HK-2 (cell line): ENCODE results near the gene ZBTB12.
"Not testable (repeated sequence)": the region's sequence is repeated elsewhere in the genome, so short reads cannot be mapped to it uniquely, and the experiment has no call there.

Experiments
- DNase-seq: peaks from one replicate; pipeline ENCODE4 v3.0.0-alpha.2; 2018; ENCODE audit not compliant: unreplicated experiment

Gene ZBTB12, protein sequence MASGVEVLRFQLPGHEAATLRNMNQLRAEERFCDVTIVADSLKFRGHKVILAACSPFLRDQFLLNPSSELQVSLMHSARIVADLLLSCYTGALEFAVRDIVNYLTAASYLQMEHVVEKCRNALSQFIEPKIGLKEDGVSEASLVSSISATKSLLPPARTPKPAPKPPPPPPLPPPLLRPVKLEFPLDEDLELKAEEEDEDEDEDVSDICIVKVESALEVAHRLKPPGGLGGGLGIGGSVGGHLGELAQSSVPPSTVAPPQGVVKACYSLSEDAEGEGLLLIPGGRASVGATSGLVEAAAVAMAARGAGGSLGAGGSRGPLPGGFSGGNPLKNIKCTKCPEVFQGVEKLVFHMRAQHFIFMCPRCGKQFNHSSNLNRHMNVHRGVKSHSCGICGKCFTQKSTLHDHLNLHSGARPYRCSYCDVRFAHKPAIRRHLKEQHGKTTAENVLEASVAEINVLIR

DNA sequence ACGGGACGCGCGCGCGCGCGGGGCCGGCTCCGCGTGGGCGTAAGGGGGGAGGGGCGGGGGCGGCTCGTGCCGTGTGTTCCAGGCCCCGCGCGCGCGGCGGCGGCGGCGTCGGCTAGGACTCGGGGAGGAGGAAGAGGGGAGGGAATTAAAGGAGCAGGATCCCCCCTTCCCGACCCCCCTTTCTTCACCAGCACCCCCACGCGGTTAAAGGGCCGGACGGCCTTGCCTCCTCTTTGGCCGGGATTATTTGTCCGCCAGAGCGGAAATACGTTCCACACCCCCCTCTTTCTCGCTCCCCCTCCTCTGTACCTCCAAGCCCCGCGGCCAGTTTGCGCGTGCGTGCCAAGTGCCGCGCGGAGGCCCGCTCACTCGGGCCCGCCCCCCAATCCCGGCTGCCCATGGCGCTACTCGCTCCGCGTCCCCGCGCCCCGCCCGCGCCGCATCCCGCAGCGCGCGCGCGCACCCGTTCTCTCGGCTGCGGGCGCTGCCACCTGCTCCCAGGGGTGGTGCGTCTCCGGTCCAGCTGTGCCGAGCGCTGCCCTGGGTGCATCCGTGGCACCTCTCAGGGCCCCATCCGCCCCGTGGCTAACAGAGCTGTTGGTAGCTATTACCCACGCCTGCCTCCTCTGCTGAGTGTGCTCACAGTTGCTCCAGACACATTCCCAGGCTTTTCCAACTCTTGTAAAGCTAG, at the start of gene ZBTB12:
ZBTB12 (minus strand) TSS at position 134 of the 691 bp plus-strand sequence. CDS start 781 bp downstream, outside the sequence.
- peak; percentile 86 for DNase-seq

DNA sequence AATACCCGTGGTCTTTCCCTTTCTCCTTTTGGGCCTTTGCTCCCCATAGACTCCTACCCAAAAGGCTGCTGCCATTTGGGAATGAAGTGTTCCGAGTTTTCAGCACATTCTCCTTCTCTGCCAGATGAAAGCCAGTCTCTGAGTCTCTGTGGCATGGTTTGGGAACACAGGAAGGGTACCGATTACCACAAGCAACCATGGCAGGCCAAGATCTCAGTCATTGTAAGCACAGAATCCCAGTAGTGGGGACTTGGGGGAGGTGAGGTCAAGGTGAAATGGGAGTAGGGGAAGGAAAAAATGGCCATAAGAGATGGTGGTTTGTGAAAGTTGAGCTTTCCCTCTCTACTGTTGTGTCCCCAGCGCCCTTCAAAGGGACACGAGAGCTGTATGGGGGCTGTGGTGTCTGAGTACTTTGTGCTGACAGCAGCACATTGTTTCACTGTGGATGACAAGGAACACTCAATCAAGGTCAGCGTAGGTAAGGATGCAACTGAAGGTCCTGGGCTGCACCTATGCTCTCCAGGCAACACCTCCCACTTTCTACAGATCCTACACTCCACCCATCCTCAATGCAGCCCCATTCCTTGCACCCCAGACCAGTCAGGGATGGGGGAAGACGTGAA, 48.2 kb upstream of the ZBTB12 start:
- no peak for DNase-seq

DNA sequence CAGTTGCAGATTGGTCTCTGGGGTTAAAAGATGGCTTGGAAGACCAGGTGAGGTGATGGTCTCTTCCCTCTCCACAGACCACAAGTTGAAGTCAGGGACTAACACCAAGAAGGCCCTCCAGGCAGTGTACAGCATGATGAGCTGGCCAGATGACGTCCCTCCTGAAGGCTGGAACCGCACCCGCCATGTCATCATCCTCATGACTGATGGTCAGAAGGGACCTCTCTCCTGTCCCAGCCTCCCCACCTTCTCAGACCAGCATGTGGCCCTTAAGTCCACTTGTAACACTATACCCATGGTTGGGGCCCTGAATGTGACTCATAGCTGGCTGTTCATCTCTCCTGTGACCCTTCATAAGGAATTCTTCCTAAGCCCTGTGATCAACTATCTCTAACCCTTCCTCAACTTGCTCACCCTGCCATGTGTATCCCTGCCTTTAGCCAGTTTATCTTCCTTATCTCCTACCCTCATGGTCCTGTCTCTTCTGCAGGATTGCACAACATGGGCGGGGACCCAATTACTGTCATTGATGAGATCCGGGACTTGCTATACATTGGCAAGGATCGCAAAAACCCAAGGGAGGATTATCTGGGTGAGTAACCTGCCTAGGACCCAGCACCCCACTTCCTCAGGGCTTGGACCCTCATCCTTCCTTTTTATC, 47.0 kb upstream of the ZBTB12 start:
- peak; percentile 76 for DNase-seq

DNA sequence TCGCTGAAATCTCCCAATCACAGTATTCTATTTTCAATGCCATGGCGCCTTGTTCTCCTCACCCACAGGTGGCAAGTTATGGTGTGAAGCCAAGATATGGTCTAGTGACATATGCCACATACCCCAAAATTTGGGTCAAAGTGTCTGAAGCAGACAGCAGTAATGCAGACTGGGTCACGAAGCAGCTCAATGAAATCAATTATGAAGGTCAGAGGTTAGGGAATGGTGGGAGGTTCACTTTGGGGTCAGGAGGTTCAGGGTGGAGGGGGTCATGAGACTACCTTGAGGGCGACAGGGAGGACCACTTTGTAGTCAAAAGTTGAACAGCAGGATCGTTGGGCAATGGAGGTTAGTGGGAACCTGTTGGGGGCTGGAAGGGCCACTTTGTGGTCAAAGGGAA, 46.4 kb upstream of the ZBTB12 start:
- no peak for DNase-seq

DNA sequence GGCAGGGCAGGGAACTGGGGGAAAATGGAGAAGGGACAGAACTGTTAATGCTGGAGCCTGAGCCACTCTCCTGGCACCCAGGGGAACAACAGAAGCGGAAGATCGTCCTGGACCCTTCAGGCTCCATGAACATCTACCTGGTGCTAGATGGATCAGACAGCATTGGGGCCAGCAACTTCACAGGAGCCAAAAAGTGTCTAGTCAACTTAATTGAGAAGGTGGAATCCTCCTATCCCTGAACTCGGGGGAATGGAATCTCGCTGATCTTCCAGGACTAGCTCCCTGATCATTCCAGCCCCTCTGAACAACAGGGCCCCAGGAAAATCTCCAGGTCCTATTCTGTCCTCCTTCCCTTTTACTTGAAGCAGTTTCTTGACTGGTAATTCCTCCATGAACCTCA, 46.0 kb upstream of the ZBTB12 start:
- no peak for DNase-seq

DNA sequence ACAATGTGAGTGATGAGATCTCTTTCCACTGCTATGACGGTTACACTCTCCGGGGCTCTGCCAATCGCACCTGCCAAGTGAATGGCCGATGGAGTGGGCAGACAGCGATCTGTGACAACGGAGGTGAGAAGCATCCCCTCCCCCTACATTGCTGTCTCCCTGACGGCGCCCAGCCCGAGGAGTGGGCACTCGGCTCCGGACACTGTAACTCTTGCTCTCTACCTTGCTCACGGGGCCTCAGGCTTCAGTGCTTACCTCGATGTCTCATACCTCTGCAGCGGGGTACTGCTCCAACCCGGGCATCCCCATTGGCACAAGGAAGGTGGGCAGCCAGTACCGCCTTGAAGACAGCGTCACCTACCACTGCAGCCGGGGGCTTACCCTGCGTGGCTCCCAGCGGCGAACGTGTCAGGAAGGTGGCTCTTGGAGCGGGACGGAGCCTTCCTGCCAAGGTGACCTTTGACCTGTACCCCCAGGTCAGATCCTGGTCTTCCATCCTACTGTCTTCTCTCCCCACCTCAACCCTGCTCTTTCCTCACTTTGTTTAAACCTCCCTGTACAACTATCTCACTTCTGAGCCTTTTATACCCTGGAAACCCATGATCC, 45.3 kb upstream of the ZBTB12 start:
- DNase-seq = no peak

DNA sequence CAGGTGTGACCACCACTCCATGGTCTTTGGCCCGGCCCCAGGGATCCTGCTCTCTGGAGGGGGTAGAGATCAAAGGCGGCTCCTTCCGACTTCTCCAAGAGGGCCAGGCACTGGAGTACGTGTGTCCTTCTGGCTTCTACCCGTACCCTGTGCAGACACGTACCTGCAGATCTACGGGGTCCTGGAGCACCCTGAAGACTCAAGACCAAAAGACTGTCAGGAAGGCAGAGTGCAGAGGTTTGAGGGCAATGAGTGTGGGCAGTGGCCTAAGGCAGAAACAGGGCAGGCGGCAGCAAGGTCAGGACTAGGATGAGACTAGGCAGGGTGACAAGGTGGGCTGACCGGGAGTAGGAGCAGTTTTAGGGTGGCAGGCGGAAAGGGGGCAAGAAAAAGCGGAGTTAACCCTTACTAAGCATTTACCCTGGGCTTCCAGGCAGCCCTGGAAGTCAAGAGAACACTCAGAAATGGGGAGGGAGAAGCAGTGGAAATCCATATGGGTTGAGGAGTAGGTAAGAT, 44.5 kb upstream of the ZBTB12 start:
- no peak for DNase-seq

DNA sequence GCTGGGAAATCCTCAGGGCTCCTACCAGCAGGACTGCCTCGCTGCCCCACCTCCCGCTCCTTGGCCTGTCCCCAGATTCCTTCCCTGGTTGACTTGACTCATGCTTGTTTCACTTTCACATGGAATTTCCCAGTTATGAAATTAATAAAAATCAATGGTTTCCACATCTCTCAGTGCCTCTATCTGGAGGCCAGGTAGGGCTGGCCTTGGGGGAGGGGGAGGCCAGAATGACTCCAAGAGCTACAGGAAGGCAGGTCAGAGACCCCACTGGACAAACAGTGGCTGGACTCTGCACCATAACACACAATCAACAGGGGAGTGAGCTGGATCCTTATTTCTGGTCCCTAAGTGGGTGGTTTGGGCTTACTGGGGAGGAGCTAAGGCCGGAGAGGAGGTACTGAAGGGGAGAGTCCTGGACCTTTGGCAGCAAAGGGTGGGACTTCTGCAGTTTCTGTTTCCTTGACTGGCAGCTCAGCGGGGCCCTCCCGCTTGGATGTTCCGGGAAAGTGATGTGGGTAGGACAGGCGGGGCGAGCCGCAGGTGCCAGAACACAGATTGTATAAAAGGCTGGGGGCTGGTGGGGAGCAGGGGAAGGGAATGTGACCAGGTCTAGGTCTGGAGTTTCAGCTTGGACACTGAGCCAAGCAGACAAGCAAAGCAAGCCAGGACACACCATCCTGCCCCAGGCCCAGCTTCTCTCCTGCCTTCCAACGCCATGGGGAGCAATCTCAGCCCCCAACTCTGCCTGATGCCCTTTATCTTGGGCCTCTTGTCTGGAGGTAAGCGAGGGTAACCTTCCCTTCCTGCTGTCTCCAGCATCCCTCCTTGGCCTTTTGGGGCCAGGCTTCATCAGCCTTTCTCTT, 43.9 kb upstream of the ZBTB12 start, which contains the start of gene CFB:
CFB (plus strand) TSS at position 589 of the 863 bp plus-strand sequence; CDS start at position 716, 127 bp downstream.
- peak; percentile 41 for DNase-seq

DNA sequence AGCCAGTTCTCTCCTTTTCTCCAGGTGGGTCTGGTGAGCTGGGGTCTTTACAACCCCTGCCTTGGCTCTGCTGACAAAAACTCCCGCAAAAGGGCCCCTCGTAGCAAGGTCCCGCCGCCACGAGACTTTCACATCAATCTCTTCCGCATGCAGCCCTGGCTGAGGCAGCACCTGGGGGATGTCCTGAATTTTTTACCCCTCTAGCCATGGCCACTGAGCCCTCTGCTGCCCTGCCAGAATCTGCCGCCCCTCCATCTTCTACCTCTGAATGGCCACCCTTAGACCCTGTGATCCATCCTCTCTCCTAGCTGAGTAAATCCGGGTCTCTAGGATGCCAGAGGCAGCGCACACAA, 43.2 kb upstream of the ZBTB12 start:
- no peak for DNase-seq

DNA sequence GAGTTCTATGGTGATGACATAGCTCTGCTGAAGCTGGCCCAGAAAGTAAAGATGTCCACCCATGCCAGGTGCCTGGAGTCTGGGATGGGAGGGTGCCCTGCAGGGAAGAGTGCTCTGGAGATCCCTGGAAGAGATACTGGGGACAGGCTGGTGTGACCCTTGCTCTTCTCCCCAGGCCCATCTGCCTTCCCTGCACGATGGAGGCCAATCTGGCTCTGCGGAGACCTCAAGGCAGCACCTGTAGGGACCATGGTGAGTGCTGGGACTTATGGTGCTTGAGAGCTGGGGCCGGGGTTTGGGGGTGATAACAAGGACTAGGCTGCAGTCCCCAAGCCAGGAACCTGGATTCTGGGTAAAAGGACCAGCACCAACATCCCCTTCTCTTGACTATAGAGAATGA, 41.9 kb upstream of the ZBTB12 start:
- DNase-seq = no peak

DNA sequence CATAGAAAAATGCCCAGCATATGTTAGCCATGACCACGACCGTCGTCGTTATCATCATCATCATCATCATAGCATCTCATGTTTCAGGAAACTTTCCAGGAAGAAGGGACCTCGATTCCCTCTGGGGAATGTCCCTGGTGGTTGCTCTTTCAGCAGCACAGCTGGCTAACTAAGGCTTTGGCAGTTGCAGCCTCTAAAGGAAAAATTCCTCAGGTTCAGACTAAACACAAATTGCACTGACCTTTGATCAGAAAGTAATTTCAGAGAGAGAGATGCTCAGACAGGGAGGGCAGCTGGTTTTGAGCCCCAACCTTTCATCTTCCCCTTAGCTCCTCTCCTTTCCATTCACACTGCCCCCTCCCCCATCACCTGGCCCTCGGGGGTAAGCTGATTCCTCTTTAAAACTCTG, 38.4 kb upstream of the ZBTB12 start:
- DNase-seq = no peak

DNA sequence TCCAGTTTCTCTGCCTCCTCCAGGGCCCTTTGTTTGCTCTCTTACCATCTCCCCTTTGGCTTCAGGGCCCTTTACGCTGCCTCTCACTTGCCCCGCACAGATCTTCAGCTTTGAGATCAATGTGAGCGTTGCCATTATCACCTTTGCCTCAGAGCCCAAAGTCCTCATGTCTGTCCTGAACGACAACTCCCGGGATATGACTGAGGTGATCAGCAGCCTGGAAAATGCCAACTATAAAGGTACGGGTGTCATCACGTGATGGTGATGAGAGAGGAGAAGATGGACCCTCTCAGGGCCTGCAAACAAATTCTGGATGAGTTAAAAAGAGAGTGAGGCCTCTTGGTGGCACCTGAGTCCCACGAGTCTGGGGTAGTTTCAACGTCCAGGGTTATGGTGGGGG, 33.9 kb upstream of the ZBTB12 start:
- no peak for DNase-seq

DNA sequence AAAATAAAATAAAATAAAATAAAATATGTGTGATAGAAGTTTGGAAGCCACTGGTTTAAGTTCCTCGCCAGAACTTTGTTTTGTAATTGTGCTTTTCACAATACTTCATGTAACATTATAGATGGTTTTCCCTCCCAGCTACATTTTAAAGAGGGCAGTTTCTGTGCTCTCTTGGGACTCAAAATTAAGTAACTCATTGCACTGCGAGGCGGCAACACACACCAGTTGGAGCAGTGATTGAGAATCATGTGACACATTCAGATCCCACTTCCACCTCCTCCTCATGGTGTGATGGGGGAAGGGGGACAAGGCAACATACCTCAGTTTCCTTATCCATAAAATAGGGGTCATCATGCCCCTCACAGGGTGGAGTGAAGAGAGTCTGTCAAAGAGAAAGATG, 33.1 kb upstream of the ZBTB12 start:
- DNase-seq = no peak

DNA sequence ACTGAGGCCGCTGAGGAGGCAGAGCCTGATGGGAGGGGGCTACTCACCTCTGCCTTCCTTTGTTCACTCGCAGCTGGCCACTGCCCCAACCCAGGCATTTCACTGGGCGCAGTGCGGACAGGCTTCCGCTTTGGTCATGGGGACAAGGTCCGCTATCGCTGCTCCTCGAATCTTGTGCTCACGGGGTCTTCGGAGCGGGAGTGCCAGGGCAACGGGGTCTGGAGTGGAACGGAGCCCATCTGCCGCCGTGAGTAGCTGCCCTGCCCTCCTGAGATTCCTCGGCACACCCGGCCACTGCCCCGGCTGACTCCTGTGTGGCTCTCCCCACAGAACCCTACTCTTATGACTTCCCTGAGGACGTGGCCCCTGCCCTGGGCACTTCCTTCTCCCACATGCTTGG, 31.7 kb upstream of the ZBTB12 start:
- no peak for DNase-seq

DNA sequence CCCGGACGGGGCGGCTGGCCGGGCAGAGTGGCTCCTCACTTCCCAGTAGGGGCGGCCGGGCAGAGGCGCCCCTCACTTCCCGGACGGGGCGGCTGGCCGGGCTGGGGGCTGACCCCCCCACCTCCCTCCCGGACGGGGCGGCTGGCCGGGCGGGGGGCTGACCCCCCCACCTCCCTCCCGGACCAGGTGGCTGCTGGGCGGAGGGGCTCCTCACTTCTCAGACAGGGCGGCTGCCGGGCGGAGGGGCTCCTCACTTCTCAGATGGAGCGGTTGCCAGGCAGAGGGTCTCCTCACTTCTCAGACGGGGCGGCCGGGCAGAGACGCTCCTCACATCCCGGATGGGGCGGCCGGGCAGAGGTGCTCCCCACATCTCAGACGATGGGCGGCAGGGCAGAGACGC, 30.3 kb upstream of the ZBTB12 start:
- DNase-seq = not testable (repeated sequence)

DNA sequence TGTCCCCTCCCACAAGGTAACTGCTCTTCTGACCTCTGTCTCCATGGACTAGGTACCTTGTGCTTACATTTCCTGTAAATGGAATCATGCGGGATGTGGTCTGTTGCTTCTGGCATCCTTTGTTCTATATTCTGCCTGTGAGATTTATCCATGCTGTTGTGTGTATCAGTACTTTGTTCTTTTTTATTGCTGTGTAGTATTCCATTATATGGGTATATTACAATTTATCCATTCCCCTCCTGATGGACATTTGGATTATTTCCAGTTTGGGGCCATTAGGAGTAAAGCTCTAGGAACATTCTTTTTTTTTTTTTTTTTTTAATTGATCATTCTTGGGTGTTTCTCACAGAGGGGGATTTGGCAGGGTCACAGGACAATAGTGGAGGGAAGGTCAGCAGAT, 29.1 kb upstream of the ZBTB12 start:
- DNase-seq = no peak

DNA sequence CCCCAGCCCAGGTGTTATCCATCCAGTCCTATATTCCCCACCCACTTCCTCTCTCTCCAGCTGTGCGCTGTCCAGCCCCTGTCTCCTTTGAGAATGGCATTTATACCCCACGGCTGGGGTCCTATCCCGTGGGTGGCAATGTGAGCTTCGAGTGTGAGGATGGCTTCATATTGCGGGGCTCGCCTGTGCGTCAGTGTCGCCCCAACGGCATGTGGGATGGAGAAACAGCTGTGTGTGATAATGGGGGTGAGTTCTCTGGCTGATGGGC, 26.7 kb upstream of the ZBTB12 start:
- DNase-seq = no peak

DNA sequence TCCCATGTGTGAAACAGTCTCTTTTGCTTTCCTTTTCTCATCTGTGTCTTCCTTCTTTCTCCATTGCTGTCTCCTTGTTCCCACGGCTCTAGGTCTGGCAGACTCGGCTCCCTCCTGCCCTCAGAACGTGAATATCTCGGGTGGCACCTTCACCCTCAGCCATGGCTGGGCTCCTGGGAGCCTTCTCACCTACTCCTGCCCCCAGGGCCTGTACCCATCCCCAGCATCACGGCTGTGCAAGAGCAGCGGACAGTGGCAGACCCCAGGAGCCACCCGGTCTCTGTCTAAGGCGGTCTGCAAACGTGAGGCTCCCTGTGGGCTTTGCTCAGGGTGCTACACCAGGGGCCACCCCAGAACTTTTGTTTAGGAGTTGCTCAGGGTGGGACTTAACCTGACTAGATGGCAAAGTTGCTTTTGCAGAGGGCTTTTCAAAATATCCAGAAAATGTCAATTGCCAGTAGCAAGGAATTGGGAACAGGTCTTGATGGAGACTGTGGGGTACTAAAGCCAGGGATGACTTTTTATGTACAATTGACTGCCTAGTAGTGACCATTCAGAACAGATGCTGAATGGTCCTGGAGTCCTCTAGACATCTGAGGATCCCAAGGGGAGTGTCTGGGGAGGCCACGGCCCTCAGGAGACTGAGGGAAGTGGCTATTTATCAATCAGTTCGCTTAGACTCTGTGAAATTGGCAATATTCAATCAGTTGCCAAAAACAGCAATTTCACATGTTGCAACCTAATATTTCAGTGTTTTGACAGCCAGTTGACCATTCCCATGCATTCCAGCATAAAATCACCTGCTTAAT, 26.2 kb upstream of the ZBTB12 start:
- no peak for DNase-seq

DNA sequence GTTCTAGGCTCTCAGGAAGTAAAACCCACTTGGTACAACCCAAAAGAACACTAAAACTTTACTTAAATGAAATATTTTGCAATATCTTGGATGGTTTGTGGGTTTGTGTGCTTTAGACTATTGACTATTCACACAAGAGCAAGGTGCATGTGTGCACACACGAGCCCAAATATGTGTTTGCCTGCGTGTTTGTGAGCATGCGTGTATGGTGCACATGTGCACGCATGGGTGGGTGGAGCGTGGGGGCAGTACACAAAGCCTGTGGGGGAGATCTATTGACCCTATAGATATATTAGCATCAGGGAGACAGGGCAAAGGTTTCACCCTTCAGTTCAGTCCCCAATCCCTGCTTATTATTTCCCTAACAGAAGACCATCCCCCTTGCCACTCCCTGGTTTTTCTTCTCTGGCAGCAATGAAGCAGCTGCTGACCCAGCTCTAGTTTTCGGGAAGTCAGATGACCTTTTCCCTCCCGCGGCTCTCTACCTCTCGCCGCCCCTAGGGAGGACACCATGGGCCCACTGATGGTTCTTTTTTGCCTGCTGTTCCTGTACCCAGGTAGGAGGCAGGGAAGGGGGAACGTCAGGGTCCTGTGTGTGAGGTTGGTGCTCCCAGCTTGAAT, 25.5 kb upstream of the ZBTB12 start, which contains the start of gene C2:
C2 (plus strand) TSS at position 476 of the 621 bp plus-strand sequence; CDS start at position 512, 36 bp downstream.
- DNase-seq = no peak
